AG04450 (cell line): ENCODE results near the gene PPP6R1. TPM values are rescaled to one million over a fixed set of nuclear protein-coding genes. Genes with fewer than 3 reads are reported as not detected.

ENCODE experiments used
- CTCF ChIA-PET: fragments of 300-600, 350-600 bp; formaldehyde crosslinking; extraction: SDS; loops from one replicate; lab custom pipeline; 2022; ENCODE audit warnings: antibody characterized with exemption, inconsistent platforms; lab: Charles Lee
- POLR2A ChIA-PET: fragments of 350-600 bp; formaldehyde crosslinking; extraction: SDS; loops from one replicate; lab custom pipeline; 2021; ENCODE audit warnings: antibody characterized with exemption, inconsistent platforms; lab: Yijun Ruan, JAX
- DNase-seq: peaks from one replicate; pipeline ENCODE4 v3.0.0-alpha.2; 2011; ENCODE audit warnings: low read depth, low spot score
- H3K27ac ChIP-seq: one replicate; pipeline ENCODE4 v1.5.1; 2012; ENCODE audit warnings: low read depth, low read length, control low read depth
- H3K27me3 ChIP-seq: one replicate; pipeline ENCODE4 v1.6.0; 2012; ENCODE audit warnings: low read length; ENCODE audit not compliant: control insufficient read depth, insufficient read depth
- H3K4me3 ChIP-seq: 2 replicates; pipeline ENCODE4 v1.5.1; 2011; ENCODE audit warnings: mild to moderate bottlenecking, low read depth, low read length, control low read depth
- H3K9me3 ChIP-seq: 2 replicates; pipeline ENCODE4 v1.5.1; 2012; ENCODE audit warnings: low read length; ENCODE audit not compliant: control insufficient read depth, insufficient read depth
- polyA plus RNA-seq: library from polyadenylated mRNA; depleted of rRNA; stranded (reverse); fragments of >200 nt; gene quantifications from 2 replicates; pipeline ENCODE4 v1.2.3, GENCODE V29; 2011
- TF ChIP-seq, protein P1 (sequence below): IDR thresholded peaks from 2 replicates; pipeline ENCODE4 v1.5.1; 2011; ENCODE audit warnings: low read depth, low read length, control low read depth, inconsistent platforms

PPP6R1 gene
- polyA plus RNA-seq, 1 experiment = 24.5 TPM

DNA sequence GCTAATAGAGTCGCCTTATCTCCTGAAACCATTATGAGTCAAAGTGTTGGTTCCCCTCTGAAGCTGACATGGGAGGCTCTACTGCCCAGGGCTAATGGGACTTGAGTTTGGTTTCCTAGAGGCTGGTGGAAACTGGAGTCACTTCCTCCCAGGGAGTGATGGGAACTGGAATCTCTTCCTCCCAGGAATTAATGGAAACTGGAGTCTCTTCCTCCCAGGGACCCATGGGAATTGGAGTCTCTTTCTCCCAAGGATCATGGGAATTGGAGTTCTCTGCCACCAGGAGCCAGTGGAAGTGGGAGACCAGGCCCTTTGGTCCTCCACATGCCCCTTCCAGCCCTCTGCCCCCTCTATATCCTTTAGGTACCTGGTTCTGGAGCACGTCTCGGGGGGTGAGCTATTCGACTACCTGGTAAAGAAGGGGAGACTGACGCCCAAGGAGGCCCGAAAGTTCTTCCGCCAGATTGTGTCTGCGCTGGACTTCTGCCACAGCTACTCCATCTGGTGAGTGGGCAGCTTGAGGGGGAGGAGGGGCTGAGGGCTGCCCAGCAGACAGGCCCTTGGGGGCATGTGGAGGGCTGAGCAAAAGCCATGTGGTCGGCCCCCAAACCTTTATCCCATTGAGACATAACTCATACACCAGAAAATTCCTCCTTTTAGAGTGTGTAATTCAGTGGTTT lies 30.4 kb upstream of the PPP6R1 start:
- TF ChIP-seq, protein P1, sequence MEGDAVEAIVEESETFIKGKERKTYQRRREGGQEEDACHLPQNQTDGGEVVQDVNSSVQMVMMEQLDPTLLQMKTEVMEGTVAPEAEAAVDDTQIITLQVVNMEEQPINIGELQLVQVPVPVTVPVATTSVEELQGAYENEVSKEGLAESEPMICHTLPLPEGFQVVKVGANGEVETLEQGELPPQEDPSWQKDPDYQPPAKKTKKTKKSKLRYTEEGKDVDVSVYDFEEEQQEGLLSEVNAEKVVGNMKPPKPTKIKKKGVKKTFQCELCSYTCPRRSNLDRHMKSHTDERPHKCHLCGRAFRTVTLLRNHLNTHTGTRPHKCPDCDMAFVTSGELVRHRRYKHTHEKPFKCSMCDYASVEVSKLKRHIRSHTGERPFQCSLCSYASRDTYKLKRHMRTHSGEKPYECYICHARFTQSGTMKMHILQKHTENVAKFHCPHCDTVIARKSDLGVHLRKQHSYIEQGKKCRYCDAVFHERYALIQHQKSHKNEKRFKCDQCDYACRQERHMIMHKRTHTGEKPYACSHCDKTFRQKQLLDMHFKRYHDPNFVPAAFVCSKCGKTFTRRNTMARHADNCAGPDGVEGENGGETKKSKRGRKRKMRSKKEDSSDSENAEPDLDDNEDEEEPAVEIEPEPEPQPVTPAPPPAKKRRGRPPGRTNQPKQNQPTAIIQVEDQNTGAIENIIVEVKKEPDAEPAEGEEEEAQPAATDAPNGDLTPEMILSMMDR = no peak
- no peak for DNase-seq

DNA sequence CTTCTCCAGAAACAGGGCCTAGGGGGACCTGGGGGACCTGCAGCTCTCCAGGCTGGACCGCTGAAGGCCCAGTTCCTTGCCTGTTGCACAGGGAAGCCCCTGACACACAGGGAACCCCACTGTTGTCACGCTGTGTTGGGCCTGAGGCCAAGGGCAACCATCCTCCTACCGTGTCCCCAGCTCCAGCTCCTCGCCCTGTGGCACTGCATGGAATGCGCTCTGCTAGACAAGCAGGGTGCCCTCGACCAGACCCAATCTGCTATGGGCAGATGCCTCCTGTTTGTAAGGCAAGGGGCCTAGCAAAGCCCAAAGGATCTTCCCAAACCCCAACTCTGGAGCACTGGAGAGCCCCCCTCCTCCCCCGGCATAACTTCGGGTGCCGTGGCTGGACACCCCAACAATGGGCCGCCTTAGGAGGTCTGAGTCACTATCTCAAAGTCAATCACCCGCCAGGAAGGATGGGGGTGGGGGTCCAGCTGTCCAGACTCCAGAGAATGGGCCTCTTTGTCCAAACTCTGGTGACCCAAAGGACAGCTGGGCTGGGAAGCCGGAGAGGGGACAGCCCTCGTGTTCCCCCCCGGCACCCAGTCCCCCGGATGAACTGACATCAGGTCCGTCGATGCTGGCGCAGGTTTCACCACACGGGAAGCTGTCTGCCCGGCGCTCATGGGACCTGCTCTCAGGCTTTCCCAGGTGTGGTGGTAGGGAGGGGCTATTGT lies 28.7 kb upstream of the PPP6R1 start:
- Histone ChIP-seq H3K4me3 (no peak overlapping the region), H3K27ac (no peak overlapping the region), H3K27me3 (no peaks in the 10 kb centered on the region), H3K9me3 (no peaks in the 10 kb centered on the region; the same call in 1 of the 2 replicates)
- CTCF ChIA-PET = no interaction called here
- TF ChIP-seq, protein P1 = no peak
- POLR2A ChIA-PET = interaction anchor here (0.6 to 0.9 kb wide), 2 partner anchors 28 to 88 kb away, joined by 4 read pairs; partner anchors contain the start of gene PPP6R1
- DNase-seq = no peak

More for the DNA sequence above, 30.4 kb upstream of the PPP6R1 start:
- ChIA-PET CTCF (interaction anchor here (1.3 kb wide), 1 partner anchor 12 kb away, joined by 4 read pairs; no protein-coding TSS in a partner anchor), POLR2A (no interaction called here)
- Histone ChIP-seq H3K27ac (no peak overlapping the region), H3K4me3 (no peak overlapping the region), H3K9me3 (no peaks in the 10 kb centered on the region; the same call in 1 of the 2 replicates), H3K27me3 (no peaks in the 10 kb centered on the region)

DNA sequence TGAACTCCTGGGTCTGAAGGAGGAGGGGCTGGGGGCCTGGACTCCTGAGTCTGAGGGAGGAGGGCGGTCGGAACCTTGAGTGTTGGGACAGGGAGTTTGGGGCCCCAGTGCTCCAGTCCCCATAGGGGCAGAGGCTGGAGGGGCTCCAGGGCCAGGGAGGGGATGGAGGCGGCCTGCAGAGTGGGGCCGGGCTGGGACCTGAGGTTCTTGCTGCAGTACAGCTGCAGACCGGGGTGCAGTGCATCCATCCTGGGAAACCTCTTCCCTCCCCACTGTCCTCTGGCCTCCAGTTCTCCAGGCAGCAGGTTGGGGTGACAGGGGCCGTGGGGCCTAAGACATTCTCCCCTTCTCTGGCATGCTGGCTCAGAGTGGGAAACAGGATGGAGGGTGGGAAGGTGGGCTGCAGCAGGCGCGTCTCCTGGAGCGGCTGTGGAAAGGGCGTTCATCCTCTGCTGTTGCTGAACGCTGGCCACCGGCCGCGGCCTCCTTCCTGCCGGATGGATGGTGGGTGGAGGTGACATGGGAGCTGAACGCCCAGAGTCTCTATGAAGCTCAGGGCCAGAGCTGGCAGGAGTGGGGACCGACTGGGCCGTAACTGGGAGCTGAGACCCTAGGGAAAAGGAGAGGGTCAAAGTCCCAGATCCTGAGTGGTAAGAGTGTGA lies 26.5 kb upstream of the PPP6R1 start:
- ChIA-PET CTCF (no interaction called here), POLR2A (no interaction called here)
- no peaks in the 10 kb centered on the region; the same call in 1 of the 2 replicates for H3K9me3 ChIP-seq
- peak overlapping the region; percentile 61 for H3K4me3 ChIP-seq
- TF ChIP-seq, protein P1 = no peak
- H3K27ac ChIP-seq = no peak overlapping the region
- no peak for DNase-seq
- no peaks in the 10 kb centered on the region for H3K27me3 ChIP-seq

DNA sequence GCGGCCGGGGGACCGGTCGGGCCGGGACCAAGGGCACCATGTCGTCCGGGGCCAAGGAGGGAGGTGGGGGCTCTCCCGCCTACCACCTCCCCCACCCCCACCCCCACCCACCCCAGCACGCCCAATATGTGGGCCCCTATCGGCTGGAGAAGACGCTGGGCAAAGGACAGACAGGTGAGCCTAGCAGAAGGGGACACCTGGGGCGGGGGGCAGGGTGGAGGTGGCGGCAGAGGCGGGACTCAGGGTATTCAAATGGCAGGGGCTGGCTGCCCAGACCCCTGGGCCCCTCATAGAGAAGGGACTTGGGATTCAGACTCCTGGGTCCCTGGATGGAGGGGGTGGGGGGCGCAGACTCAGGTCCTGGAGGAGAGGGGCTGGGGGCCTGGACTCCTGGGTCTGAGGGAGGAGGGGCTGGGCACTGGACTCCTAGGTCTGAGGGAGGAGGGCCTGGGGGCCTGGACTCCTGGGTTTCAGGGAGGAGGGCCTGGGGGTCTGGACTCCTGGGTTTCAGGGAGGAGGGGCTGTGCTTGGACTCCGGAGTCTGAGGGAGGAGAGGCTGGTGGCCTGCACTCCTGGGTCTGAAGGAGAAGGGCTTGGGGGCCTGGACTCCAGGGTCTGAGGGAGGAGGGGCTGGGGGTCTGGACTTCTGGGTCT lies 25.7 kb upstream of the PPP6R1 start:
- TF ChIP-seq, protein P1 = no peak
- Histone ChIP-seq H3K4me3 (peak overlapping the region; percentile 61), H3K27me3 (no peaks in the 10 kb centered on the region), H3K27ac (no peak overlapping the region), H3K9me3 (no peaks in the 10 kb centered on the region; the same call in 1 of the 2 replicates)
- POLR2A ChIA-PET = no interaction called here
- no peak for DNase-seq
- CTCF ChIA-PET = no interaction called here
